GM23338 (cell line): Measurements from ENCODE around the gene DHRS7B. TPM values are rescaled to one million over a fixed set of nuclear protein-coding genes. Genes with fewer than 3 reads are reported as not detected.

Experiments
- ATAC-seq: fragments of 200-7000 bp; cut with Tn5 transposase; 3 replicates; pipeline ENCODE4 v1.9.1; 2020
- DNase-seq: peaks from one replicate; pipeline ENCODE4 v3.0.0-alpha.2; 2015; ENCODE audit warnings: low spot score
- H2AFZ ChIP-seq: fragments of 200-600 bp; sonication (generic); 2 replicates; pipeline ENCODE4 v1.8.0; 2016; ENCODE audit warnings: antibody characterized with exemption, mild to moderate bottlenecking, moderate library complexity
- H3F3A ChIP-seq: fragments of 200-600 bp; sonication (generic); replicated peaks from 2 replicates; pipeline ENCODE4 v1.8.0; 2017; ENCODE audit warnings: antibody characterized with exemption, mixed run types, low read depth
- H3K27ac ChIP-seq: fragments of 200-600 bp; sonication (generic); 2 replicates; pipeline ENCODE4 v1.6.1; 2016; ENCODE audit warnings: low read depth
- H3K27me3 ChIP-seq: fragments of 200-600 bp; sonication (generic); 2 replicates; pipeline ENCODE4 v1.8.0; 2016; ENCODE audit warnings: mild to moderate bottlenecking, mixed run types, moderate library complexity; ENCODE audit not compliant: insufficient read depth
- H3K36me3 ChIP-seq: fragments of 200-600 bp; sonication (generic); 2 replicates; pipeline ENCODE4 v1.8.0; 2016; ENCODE audit warnings: mild to moderate bottlenecking; ENCODE audit not compliant: insufficient read depth
- H3K4me1 ChIP-seq: fragments of 200-600 bp; sonication (generic); 2 replicates; pipeline ENCODE4 v1.8.0; 2016; ENCODE audit warnings: mild to moderate bottlenecking, moderate library complexity; ENCODE audit not compliant: insufficient read depth
- H3K4me2 ChIP-seq: fragments of 200-600 bp; sonication (generic); 2 replicates; pipeline ENCODE4 v1.7.1; 2017; ENCODE audit warnings: mixed run types
- H3K4me3 ChIP-seq: fragments of 200-600 bp; sonication (generic); 2 replicates; pipeline ENCODE4 v1.6.1; 2016; ENCODE audit warnings: mixed run types
- H3K79me2 ChIP-seq: fragments of 200-600 bp; sonication (generic); replicated peaks from 2 replicates; pipeline ENCODE4 v1.8.0; 2017; ENCODE audit warnings: mild to moderate bottlenecking; ENCODE audit not compliant: insufficient read depth
- H3K9me2 ChIP-seq: fragments of 200-600 bp; sonication (generic); 2 replicates; pipeline ENCODE4 v1.8.0; 2017; ENCODE audit not compliant: insufficient read depth
- H4K20me1 ChIP-seq: fragments of 200-600 bp; sonication (generic); replicated peaks from 2 replicates; pipeline ENCODE4 v1.8.0; 2017; ENCODE audit warnings: mild to moderate bottlenecking; ENCODE audit not compliant: insufficient read depth
- H3K27ac Mint-ChIP-seq: 2 replicates; pipeline ENCODE4 v1.8.0; 2020; ENCODE audit warnings: inconsistent platforms, mild to moderate bottlenecking, moderate library complexity, mixed read lengths
- H3K27me3 Mint-ChIP-seq: 3 replicates; pipeline ENCODE4 v1.8.0; 2022; ENCODE audit warnings: low read depth, mild to moderate bottlenecking, moderate library complexity, mixed read lengths, inconsistent platforms; ENCODE audit not compliant: insufficient read depth, poor library complexity
- H3K36me3 Mint-ChIP-seq: 3 replicates; pipeline ENCODE4 v1.8.0; 2021; ENCODE audit warnings: low read depth, mild to moderate bottlenecking, inconsistent platforms, moderate library complexity, mixed read lengths
- H3K4me1 Mint-ChIP-seq: 3 replicates; pipeline ENCODE4 v1.8.0; 2020; ENCODE audit warnings: mild to moderate bottlenecking, inconsistent platforms, mixed read lengths
- H3K4me3 Mint-ChIP-seq: 3 replicates; pipeline ENCODE4 v1.8.0; 2021; ENCODE audit warnings: moderate library complexity, mild to moderate bottlenecking, inconsistent platforms, mixed read lengths
- H3K9me3 Mint-ChIP-seq: 3 replicates; pipeline ENCODE4 v1.8.0; 2020; ENCODE audit warnings: moderate library complexity, mild to moderate bottlenecking, inconsistent platforms, mixed read lengths
- CTCF ChIP-seq, 2 experiments: fragments of 200-600 bp in 1 of 2; sonication (generic) in 1 of 2; conservative IDR thresholded peaks; 2 replicates each; pipeline versions ENCODE4 v1.5.1 to v1.6.1; 2016 to 2017; ENCODE audit warnings: antibody characterized with exemption in 2 of 2, low read depth in 2 of 2, mild to moderate bottlenecking in 2 of 2, moderate library complexity in 1 of 2
- NANOG ChIP-seq: IDR thresholded peaks from 2 replicates; pipeline ENCODE4 v1.6.1; 2016; ENCODE audit warnings: antibody characterized with exemption, borderline replicate concordance
- ZNF462 ChIP-seq: fragments of 250-450 bp; sonication (Bioruptor Pico); IDR thresholded peaks from 2 replicates; pipeline ENCODE4 v1.5.0; 2020; ENCODE audit warnings: mild to moderate bottlenecking, moderate library complexity
- polyA plus RNA-seq: library from polyadenylated mRNA; unstranded; fragments of >200 nt; fragmentation: Nextera tagmentation; extraction: Ambion mirVana; gene quantifications from 2 replicates; pipeline ENCODE4 v1.2.1, GENCODE V29; 2016
- total RNA-seq: library from RNA; depleted of rRNA; stranded (reverse); fragments of >200 nt; shearing (Covaris generic); gene quantifications from 2 replicates; pipeline ENCODE4 v1.2.3, GENCODE V29; 2014

The DHRS7B gene
- total and polyA plus RNA-seq, 2 experiments from 2014 or later: 26.6 to 27.9 TPM

- Mint-ChIP-seq H3K27me3 (no peaks in the 10 kb centered on the region), H3K36me3 (peaks cover 4% of the 10 kb centered on the region; the same call in 1 of the 3 replicates)
- DNase-seq: peak; percentile 34
Measured at GRCh38 chr17:21095735-21096134, 31.0 kb upstream of the DHRS7B start.

More at GRCh38 chr17:21095735-21096134, 31.0 kb upstream of the DHRS7B start:
- peaks cover 13% of the 10 kb centered on the region for H3K79me2 ChIP-seq
- Mint-ChIP-seq H3K4me1 (peaks cover 5% of the 10 kb centered on the region; the same call in 2 of the 3 replicates), H3K4me3 (no peak overlapping the region), H3K27ac (no peak overlapping the region), H3K9me3 (no peaks in the 10 kb centered on the region; the same call in 2 of the 3 replicates)
- H3K9me2 ChIP-seq: no peaks in the 10 kb centered on the region
- H3K4me2 ChIP-seq: no peak overlapping the region
- no peaks in the 10 kb centered on the region for H4K20me1 ChIP-seq
- no peaks in the 10 kb centered on the region for H3F3A ChIP-seq
- H3K36me3 ChIP-seq: no peaks in the 10 kb centered on the region
- TF ChIP-seq ZNF462 (CRISPR knock-in tag) (no peak), NANOG (no peak), CTCF (conservative IDR thresholded peaks at IDR 0.05; ENCODE audit: low read depth in 2 of 2) (peak in 1 of 2 experiments; percentile 36; a peak in 2 of 4 replicates)
- ATAC-seq: no peak
- H3K4me3 ChIP-seq: no peak overlapping the region
- H3K27ac ChIP-seq: no peak overlapping the region
- no peaks in the 10 kb centered on the region for H3K4me1 ChIP-seq
- H2AFZ ChIP-seq: no peak overlapping the region
- no peaks in the 10 kb centered on the region for H3K27me3 ChIP-seq
